ENCODE data around the gene CACNG7.

Gene CACNG7

GRCh38 chr19:53944416-53944815, 35.3 kb downstream of the CACNG7 start:
- no peak overlapping the region for H3K4me2 ChIP-seq (ENCODE audit: low read length, poor library complexity, severe bottlenecking)
- no peak overlapping the region for H3K4ac ChIP-seq (ENCODE audit: low read depth in 1 of 2, low read length in 2 of 2)

GRCh38 chr19:53944933-53945332, 35.9 kb downstream of the CACNG7 start:
- H3K4ac ChIP-seq (ENCODE audit: low read depth in 1 of 2, low read length in 2 of 2): no peak overlapping the region
- 83% methylated on average over 4 of the region's 4 CpGs for WGBS
- no peak overlapping the region for H4K8ac ChIP-seq (ENCODE audit: low read length)
- no peak overlapping the region for H2BK12ac ChIP-seq (ENCODE audit: low read length in 2 of 2)
- no peak overlapping the region for H2AK5ac ChIP-seq (ENCODE audit: low read length, severe bottlenecking)
- H2AFZ ChIP-seq (ENCODE audit: low read depth, low read length): no peak overlapping the region
- H3K14ac ChIP-seq (ENCODE audit: low read length in 2 of 2): no peak overlapping the region
- no peak overlapping the region for H3K18ac ChIP-seq (ENCODE audit: low read depth in 1 of 2, low read length in 2 of 2)
- H4K91ac ChIP-seq (ENCODE audit: low read length): no peak overlapping the region
- H3K27ac ChIP-seq (ENCODE audit: low read length, poor library complexity, severe bottlenecking): no peak overlapping the region
- no peak overlapping the region for H2BK5ac ChIP-seq (ENCODE audit: low read depth, low read length, poor library complexity, severe bottlenecking)
- H3K4me1 ChIP-seq (ENCODE audit: control insufficient read depth, insufficient read depth, low read depth, low read length): no peaks in the 10 kb centered on the region
- no peak overlapping the region for H3K4me3 ChIP-seq (ENCODE audit: insufficient read depth in 1 of 2, low read depth in 1 of 2, low read length in 2 of 2)
- H3K4me2 ChIP-seq (ENCODE audit: low read length, poor library complexity, severe bottlenecking): no peak overlapping the region
- H3K27me3 ChIP-seq (ENCODE audit: control insufficient read depth in 1 of 2, insufficient read depth in 1 of 2, low read length in 2 of 2): peaks cover 20 to 62% of the 10 kb centered on the region in 2 experiments
- H2BK120ac ChIP-seq (ENCODE audit: low read depth, low read length): no peak overlapping the region
- no peak for DNase-seq
- no peaks in the 10 kb centered on the region for H3K79me1 ChIP-seq (replicated peaks; ENCODE audit: low read length, poor library complexity, severe bottlenecking)
- no peak overlapping the region for H2BK15ac ChIP-seq (ENCODE audit: low read depth, poor library complexity, severe bottlenecking)
- no peaks in the 10 kb centered on the region for H3K9me3 ChIP-seq (ENCODE audit: control insufficient read depth, low read length)
- H3K23ac ChIP-seq (ENCODE audit: low read length in 2 of 2): no peak overlapping the region
- H3K36me3 ChIP-seq (ENCODE audit: control insufficient read depth in 1 of 2, insufficient read depth in 2 of 2, low read depth in 1 of 2, low read length in 2 of 2): no peaks in the 10 kb centered on the region
- H3K9ac ChIP-seq (ENCODE audit: low read length): no peak overlapping the region

More at GRCh38 chr19:53944416-53944815, 35.3 kb downstream of the CACNG7 start:
- H3K9ac ChIP-seq (ENCODE audit: low read length): no peak overlapping the region
- no peak overlapping the region for H2BK12ac ChIP-seq (ENCODE audit: low read length in 2 of 2)
- no peak overlapping the region for H2BK15ac ChIP-seq (ENCODE audit: low read depth, poor library complexity, severe bottlenecking)
- H2AFZ ChIP-seq (ENCODE audit: low read depth, low read length): no peak overlapping the region
- no peak overlapping the region for H3K18ac ChIP-seq (ENCODE audit: low read depth in 1 of 2, low read length in 2 of 2)
- no peak overlapping the region for H3K23ac ChIP-seq (ENCODE audit: low read length in 2 of 2)
- no peak overlapping the region for H2BK120ac ChIP-seq (ENCODE audit: low read depth, low read length)
- WGBS: 71% methylated on average over 4 of the region's 4 CpGs
- H4K8ac ChIP-seq (ENCODE audit: low read length): no peak overlapping the region
- H3K14ac ChIP-seq (ENCODE audit: low read length in 2 of 2): no peak overlapping the region
- no peak overlapping the region for H3K27ac ChIP-seq (ENCODE audit: low read length, poor library complexity, severe bottlenecking)
- no peak for DNase-seq
- H4K91ac ChIP-seq (ENCODE audit: low read length): no peak overlapping the region
- no peaks in the 10 kb centered on the region for H3K79me1 ChIP-seq (replicated peaks; ENCODE audit: low read length, poor library complexity, severe bottlenecking)
- no peaks in the 10 kb centered on the region for H3K4me1 ChIP-seq (ENCODE audit: control insufficient read depth, insufficient read depth, low read depth, low read length)
- peaks cover 20 to 64% of the 10 kb centered on the region in 2 experiments for H3K27me3 ChIP-seq (ENCODE audit: control insufficient read depth in 1 of 2, insufficient read depth in 1 of 2, low read length in 2 of 2)
- H2BK5ac ChIP-seq (ENCODE audit: low read depth, low read length, poor library complexity, severe bottlenecking): no peak overlapping the region
- H3K9me3 ChIP-seq (ENCODE audit: control insufficient read depth, low read length): no peaks in the 10 kb centered on the region
- no peaks in the 10 kb centered on the region for H3K36me3 ChIP-seq (ENCODE audit: control insufficient read depth in 1 of 2, insufficient read depth in 2 of 2, low read depth in 1 of 2, low read length in 2 of 2)
- no peak overlapping the region for H3K4me3 ChIP-seq (ENCODE audit: insufficient read depth in 1 of 2, low read depth in 1 of 2, low read length in 2 of 2)
- no peak overlapping the region for H2AK5ac ChIP-seq (ENCODE audit: low read length, severe bottlenecking)

- no peak overlapping the region for H3K18ac ChIP-seq (ENCODE audit: low read depth in 1 of 2, low read length in 2 of 2)
- H3K27ac ChIP-seq (ENCODE audit: low read length, poor library complexity, severe bottlenecking): no peak overlapping the region
- no peak overlapping the region for H2AFZ ChIP-seq (ENCODE audit: low read depth, low read length)
- H3K4me1 ChIP-seq (ENCODE audit: control insufficient read depth, insufficient read depth, low read depth, low read length): no peaks in the 10 kb centered on the region
- 33% methylated on average over 7 of the region's 9 CpGs for WGBS
- no peak overlapping the region for H2BK120ac ChIP-seq (ENCODE audit: low read depth, low read length)
- no peak overlapping the region for H3K4me2 ChIP-seq (ENCODE audit: low read length, poor library complexity, severe bottlenecking)
- no peak overlapping the region for H2BK12ac ChIP-seq (ENCODE audit: low read length in 2 of 2)
- H3K9ac ChIP-seq (ENCODE audit: low read length): no peak overlapping the region
- no peak overlapping the region for H2BK5ac ChIP-seq (ENCODE audit: low read depth, low read length, poor library complexity, severe bottlenecking)
- no peaks in the 10 kb centered on the region for H3K36me3 ChIP-seq (ENCODE audit: control insufficient read depth in 1 of 2, insufficient read depth in 2 of 2, low read depth in 1 of 2, low read length in 2 of 2)
- H3K4ac ChIP-seq (ENCODE audit: low read depth in 1 of 2, low read length in 2 of 2): no peak overlapping the region
- no peak overlapping the region for H4K91ac ChIP-seq (ENCODE audit: low read length)
- H2AK5ac ChIP-seq (ENCODE audit: low read length, severe bottlenecking): no peak overlapping the region
- no peak overlapping the region for H2BK15ac ChIP-seq (ENCODE audit: low read depth, poor library complexity, severe bottlenecking)
- H3K23ac ChIP-seq (ENCODE audit: low read length in 2 of 2): no peak overlapping the region
- H3K14ac ChIP-seq (ENCODE audit: low read length in 2 of 2): no peak overlapping the region
- no peak overlapping the region for H4K8ac ChIP-seq (ENCODE audit: low read length)
- H3K79me1 ChIP-seq (replicated peaks; ENCODE audit: low read length, poor library complexity, severe bottlenecking): no peaks in the 10 kb centered on the region
- H3K4me3 ChIP-seq (ENCODE audit: insufficient read depth in 1 of 2, low read depth in 1 of 2, low read length in 2 of 2): no peak overlapping the region
- peaks cover 20 to 57% of the 10 kb centered on the region in 2 experiments for H3K27me3 ChIP-seq (ENCODE audit: control insufficient read depth in 1 of 2, insufficient read depth in 1 of 2, low read length in 2 of 2)
- no peak for DNase-seq
- no peaks in the 10 kb centered on the region for H3K9me3 ChIP-seq (ENCODE audit: control insufficient read depth, low read length)
Measured at GRCh38 chr19:53945441-53945840, 36.4 kb downstream of the CACNG7 start.

- H3K4me1 ChIP-seq (ENCODE audit: control insufficient read depth, insufficient read depth, low read depth, low read length): no peaks in the 10 kb centered on the region
- H2AFZ ChIP-seq (ENCODE audit: low read depth, low read length): no peak overlapping the region
- no peak overlapping the region for H3K4me2 ChIP-seq (ENCODE audit: low read length, poor library complexity, severe bottlenecking)
Measured at GRCh38 chr19:53945998-53946397, 36.9 kb downstream of the CACNG7 start.

More at GRCh38 chr19:53945998-53946397, 36.9 kb downstream of the CACNG7 start:
- Histone ChIP-seq H3K18ac (ENCODE audit: low read depth in 1 of 2, low read length in 2 of 2) (no peak overlapping the region), H2BK5ac (ENCODE audit: low read depth, low read length, poor library complexity, severe bottlenecking) (no peak overlapping the region), H3K79me1 (replicated peaks; ENCODE audit: low read length, poor library complexity, severe bottlenecking) (no peaks in the 10 kb centered on the region), H3K4me3 (ENCODE audit: insufficient read depth in 1 of 2, low read depth in 1 of 2, low read length in 2 of 2) (no peak overlapping the region), H3K27ac (ENCODE audit: low read length, poor library complexity, severe bottlenecking) (no peak overlapping the region), H2BK15ac (ENCODE audit: low read depth, poor library complexity, severe bottlenecking) (no peak overlapping the region), H2AK5ac (ENCODE audit: low read length, severe bottlenecking) (no peak overlapping the region), H4K91ac (ENCODE audit: low read length) (no peak overlapping the region), H3K9ac (ENCODE audit: low read length) (no peak overlapping the region), H2BK120ac (ENCODE audit: low read depth, low read length) (no peak overlapping the region), H3K27me3 (ENCODE audit: control insufficient read depth in 1 of 2, insufficient read depth in 1 of 2, low read length in 2 of 2) (peaks cover 20 to 55% of the 10 kb centered on the region in 2 experiments), H4K8ac (ENCODE audit: low read length) (no peak overlapping the region), H3K36me3 (ENCODE audit: control insufficient read depth in 1 of 2, insufficient read depth in 2 of 2, low read depth in 1 of 2, low read length in 2 of 2) (no peaks in the 10 kb centered on the region), H3K9me3 (ENCODE audit: control insufficient read depth, low read length) (no peaks in the 10 kb centered on the region), H3K14ac (ENCODE audit: low read length in 2 of 2) (no peak overlapping the region), H2BK12ac (ENCODE audit: low read length in 2 of 2) (no peak overlapping the region), H3K4ac (ENCODE audit: low read depth in 1 of 2, low read length in 2 of 2) (no peak overlapping the region), H3K23ac (ENCODE audit: low read length in 2 of 2) (no peak overlapping the region)
- WGBS: 100% methylated on average over 1 of the region's 2 CpGs
- no peak for DNase-seq
